ENCODE results near the gene GALNT9. TPM values are rescaled to one million over a fixed set of nuclear protein-coding genes. Genes with fewer than 3 reads are reported as not detected.
A peak's percentile ranks its signal among the peaks of the same experiment; 100 is the strongest.

Gene GALNT9
- total RNA-seq, 1 donor from 2014 or later = 0.08 TPM

GRCh38 chr12:132174015-132174838 is 155.2 kb downstream of the GALNT9 start:
- DNase-seq (ENCODE audit: low read depth) = no peak

- DNase-seq (ENCODE audit: low read depth) = no peak
Measured at GRCh38 chr12:132173135-132174014, 156.0 kb downstream of the GALNT9 start.

GRCh38 chr12:132172619-132173018 is 156.8 kb downstream of the GALNT9 start:
- no peak for DNase-seq (ENCODE audit: low read depth)

GRCh38 chr12:132171968-132172521 is 157.3 kb downstream of the GALNT9 start:
- DNase-seq (ENCODE audit: low read depth) = no peak

- no peak for DNase-seq (ENCODE audit: low read depth)
Measured at GRCh38 chr12:132171293-132171967, 158.0 kb downstream of the GALNT9 start.

- no peak for DNase-seq (ENCODE audit: low read depth)
Measured at GRCh38 chr12:132170637-132171292, 158.6 kb downstream of the GALNT9 start.

- no peak for DNase-seq (ENCODE audit: low read depth)
Measured at GRCh38 chr12:132170094-132170636, 159.2 kb downstream of the GALNT9 start.

GRCh38 chr12:132169376-132169775 is 160.0 kb downstream of the GALNT9 start:
- DNase-seq (ENCODE audit: low read depth) = no peak

GRCh38 chr12:132168311-132169031 is 160.9 kb downstream of the GALNT9 start:
- no peak for DNase-seq (ENCODE audit: low read depth)

GRCh38 chr12:132167611-132168310 is 161.6 kb downstream of the GALNT9 start:
- no peak for DNase-seq (ENCODE audit: low read depth)

GRCh38 chr12:132166801-132167591 is 162.4 kb downstream of the GALNT9 start:
- DNase-seq (ENCODE audit: low read depth) = no peak

- no peak for DNase-seq (ENCODE audit: low read depth)
Measured at GRCh38 chr12:132166093-132166492, 163.3 kb downstream of the GALNT9 start.

- DNase-seq (ENCODE audit: low read depth) = no peak
Measured at GRCh38 chr12:132165584-132165983, 163.8 kb downstream of the GALNT9 start.

GRCh38 chr12:132164426-132164825 is 165.0 kb downstream of the GALNT9 start:
- DNase-seq (ENCODE audit: low read depth) = no peak

GRCh38 chr12:132163911-132164288 is 165.5 kb downstream of the GALNT9 start:
- DNase-seq (ENCODE audit: low read depth) = peak; percentile 23

- no peak for DNase-seq (ENCODE audit: low read depth)
Measured at GRCh38 chr12:132163041-132163910, 166.1 kb downstream of the GALNT9 start.

GRCh38 chr12:132162508-132163031 is 166.8 kb downstream of the GALNT9 start:
- peak; percentile 94 for DNase-seq (ENCODE audit: low read depth)
